ENCODE data around the gene CD2AP.

The CD2AP gene

DNA sequence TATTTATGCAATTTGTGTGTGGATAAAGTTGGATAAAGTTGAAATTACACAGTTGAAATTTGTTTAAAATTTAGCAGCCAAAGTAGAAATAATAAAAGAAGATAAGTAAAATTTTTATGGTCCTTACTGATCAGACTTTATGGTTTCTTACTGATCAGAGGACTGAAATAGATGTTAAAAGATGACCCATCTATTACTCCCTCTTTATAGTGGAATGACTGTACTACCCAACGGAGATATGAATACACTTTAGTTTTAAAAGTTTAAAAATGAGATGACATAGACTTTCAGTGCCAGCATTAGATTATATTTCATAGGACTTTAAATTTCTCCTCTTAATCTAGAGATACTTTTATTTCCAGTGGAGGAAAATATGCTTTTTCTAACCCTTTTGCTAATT, 121.9 kb downstream of the CD2AP start:
- DNase-seq (ENCODE audit: insufficient read length, low spot score), result no peak
- FAIRE-seq, result no peak
- TF ChIP-seq POU2F2 (IDR thresholded peaks at IDR 0.05; ENCODE audit: low read depth, low read length) (no peak), POLR2AphosphoS5 (IDR thresholded peaks at IDR 0.05; ENCODE audit: low read depth, low read length) (no peak), PAX5 (IDR thresholded peaks at IDR 0.05; ENCODE audit: insufficient read depth, low read length, severe bottlenecking) (no peak), POLR2A (IDR thresholded peaks at IDR 0.05; ENCODE audit: low read depth, low read length) (no peak), TAF1 (IDR thresholded peaks at IDR 0.05; ENCODE audit: low read depth, low read length) (no peak), SPI1 (IDR thresholded peaks at IDR 0.05; ENCODE audit: low read depth, low read length) (no peak)

DNA sequence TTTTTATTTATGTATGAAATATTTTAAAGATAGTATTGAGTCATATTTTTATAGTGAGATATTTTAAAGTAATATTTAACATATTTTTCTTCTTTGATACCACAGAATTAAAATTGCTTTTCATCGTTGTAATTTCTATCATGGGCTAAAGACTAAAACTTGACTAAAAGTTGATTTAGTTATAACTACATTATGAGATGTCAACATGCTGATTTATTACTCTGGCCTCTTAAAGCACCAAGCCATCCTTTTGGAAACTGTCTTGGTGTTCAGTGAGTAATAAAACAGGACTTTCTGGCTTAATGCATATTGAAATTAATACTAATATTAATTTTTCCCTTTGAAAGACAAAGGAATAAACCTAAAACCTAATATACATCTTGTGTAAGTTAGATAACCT, 125.6 kb downstream of the CD2AP start:
- FAIRE-seq, result no peak
- TF ChIP-seq POLR2A (IDR thresholded peaks at IDR 0.05; ENCODE audit: low read depth, low read length) (no peak), PAX5 (IDR thresholded peaks at IDR 0.05; ENCODE audit: insufficient read depth, low read length, severe bottlenecking) (no peak), TAF1 (IDR thresholded peaks at IDR 0.05; ENCODE audit: low read depth, low read length) (no peak), POLR2AphosphoS5 (IDR thresholded peaks at IDR 0.05; ENCODE audit: low read depth, low read length) (no peak), POU2F2 (IDR thresholded peaks at IDR 0.05; ENCODE audit: low read depth, low read length) (no peak), SPI1 (IDR thresholded peaks at IDR 0.05; ENCODE audit: low read depth, low read length) (no peak)

GRCh38 chr6:47603995-47604394, 126.4 kb downstream of the CD2AP start:
- no peak for DNase-seq (ENCODE audit: insufficient read length, low spot score)
- no peak for TF ChIP-seq POLR2A (IDR thresholded peaks at IDR 0.05; ENCODE audit: low read depth, low read length)
- TF ChIP-seq POU2F2 (IDR thresholded peaks at IDR 0.05; ENCODE audit: low read depth, low read length), result no peak
- no peak for TF ChIP-seq SPI1 (IDR thresholded peaks at IDR 0.05; ENCODE audit: low read depth, low read length)
- TF ChIP-seq POLR2AphosphoS5 (IDR thresholded peaks at IDR 0.05; ENCODE audit: low read depth, low read length), result no peak
- TF ChIP-seq PAX5 (IDR thresholded peaks at IDR 0.05; ENCODE audit: insufficient read depth, low read length, severe bottlenecking), result no peak
- TF ChIP-seq TAF1 (IDR thresholded peaks at IDR 0.05; ENCODE audit: low read depth, low read length), result no peak
- no peak for FAIRE-seq

More for the DNA sequence above, 125.6 kb downstream of the CD2AP start:
- no peak for DNase-seq (ENCODE audit: insufficient read length, low spot score)

DNA sequence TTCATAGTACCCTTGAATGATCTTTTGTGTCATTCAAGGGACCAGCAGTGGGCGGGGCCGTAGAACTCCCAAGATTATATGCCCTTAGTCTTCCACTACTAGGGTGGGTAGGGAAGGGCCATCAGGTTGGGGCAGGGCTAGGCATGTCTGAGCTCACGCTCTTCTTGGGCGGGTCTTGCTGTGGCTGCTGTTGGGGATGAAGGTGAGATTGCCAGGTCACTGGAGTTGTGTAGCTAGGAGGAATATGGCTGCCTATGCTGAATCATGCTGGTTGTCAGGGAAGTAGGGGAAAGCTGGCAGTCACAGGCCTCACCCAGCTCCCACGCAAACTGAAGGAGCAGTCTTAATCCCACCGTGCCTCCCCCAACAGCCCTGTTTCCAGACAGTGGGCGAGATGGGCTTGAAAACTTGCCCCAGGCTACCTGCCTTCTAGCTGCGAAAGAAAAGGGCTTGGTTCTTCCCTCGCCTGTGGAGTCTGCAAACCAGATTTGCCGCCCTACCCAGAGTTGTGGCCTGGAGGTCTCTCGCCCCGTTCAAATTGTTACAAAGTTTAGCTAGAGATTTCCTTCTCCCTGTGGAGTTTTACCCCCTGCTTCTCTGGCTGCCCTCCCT, 144.4 kb downstream of the CD2AP start:
- FAIRE-seq (no peak), DNase-seq (ENCODE audit: insufficient read length, low spot score) (no peak)
- TF ChIP-seq TAF1 (IDR thresholded peaks at IDR 0.05; ENCODE audit: low read depth, low read length), result no peak
- TF ChIP-seq SPI1 (IDR thresholded peaks at IDR 0.05; ENCODE audit: low read depth, low read length), result no peak

- DNase-seq (ENCODE audit: insufficient read length, low spot score) (no peak), FAIRE-seq (no peak)
- TF ChIP-seq POLR2A (IDR thresholded peaks at IDR 0.05; ENCODE audit: low read depth, low read length) (no peak), SPI1 (IDR thresholded peaks at IDR 0.05; ENCODE audit: low read depth, low read length) (no peak), POLR2AphosphoS5 (IDR thresholded peaks at IDR 0.05; ENCODE audit: low read depth, low read length) (no peak), TAF1 (IDR thresholded peaks at IDR 0.05; ENCODE audit: low read depth, low read length) (no peak), POU2F2 (IDR thresholded peaks at IDR 0.05; ENCODE audit: low read depth, low read length) (no peak), PAX5 (IDR thresholded peaks at IDR 0.05; ENCODE audit: insufficient read depth, low read length, severe bottlenecking) (no peak)
Measured at GRCh38 chr6:47626782-47627181, 149.2 kb downstream of the CD2AP start.

- no peak for TF ChIP-seq POLR2AphosphoS5 (IDR thresholded peaks at IDR 0.05; ENCODE audit: low read depth, low read length)
- TF ChIP-seq SPI1 (IDR thresholded peaks at IDR 0.05; ENCODE audit: low read depth, low read length), result no peak
- TF ChIP-seq TAF1 (IDR thresholded peaks at IDR 0.05; ENCODE audit: low read depth, low read length), result no peak
- no peak for TF ChIP-seq POU2F2 (IDR thresholded peaks at IDR 0.05; ENCODE audit: low read depth, low read length)
- TF ChIP-seq POLR2A (IDR thresholded peaks at IDR 0.05; ENCODE audit: low read depth, low read length), result no peak
- TF ChIP-seq PAX5 (IDR thresholded peaks at IDR 0.05; ENCODE audit: insufficient read depth, low read length, severe bottlenecking), result no peak
- FAIRE-seq, result no peak
- no peak for DNase-seq (ENCODE audit: insufficient read length, low spot score)
Measured at GRCh38 chr6:47628448-47629272, 151.1 kb downstream of the CD2AP start.

- DNase-seq (ENCODE audit: insufficient read length, low spot score), result no peak
- TF ChIP-seq POU2F2 (IDR thresholded peaks at IDR 0.05; ENCODE audit: low read depth, low read length) (no peak), PAX5 (IDR thresholded peaks at IDR 0.05; ENCODE audit: insufficient read depth, low read length, severe bottlenecking) (no peak), SPI1 (IDR thresholded peaks at IDR 0.05; ENCODE audit: low read depth, low read length) (no peak), POLR2AphosphoS5 (IDR thresholded peaks at IDR 0.05; ENCODE audit: low read depth, low read length) (no peak; the same call in 1 of the 2 replicates), TAF1 (IDR thresholded peaks at IDR 0.05; ENCODE audit: low read depth, low read length) (no peak), POLR2A (IDR thresholded peaks at IDR 0.05; ENCODE audit: low read depth, low read length) (no peak)
- FAIRE-seq, result peak; percentile 5
Measured at GRCh38 chr6:47629954-47630353, 152.4 kb downstream of the CD2AP start.

DNA sequence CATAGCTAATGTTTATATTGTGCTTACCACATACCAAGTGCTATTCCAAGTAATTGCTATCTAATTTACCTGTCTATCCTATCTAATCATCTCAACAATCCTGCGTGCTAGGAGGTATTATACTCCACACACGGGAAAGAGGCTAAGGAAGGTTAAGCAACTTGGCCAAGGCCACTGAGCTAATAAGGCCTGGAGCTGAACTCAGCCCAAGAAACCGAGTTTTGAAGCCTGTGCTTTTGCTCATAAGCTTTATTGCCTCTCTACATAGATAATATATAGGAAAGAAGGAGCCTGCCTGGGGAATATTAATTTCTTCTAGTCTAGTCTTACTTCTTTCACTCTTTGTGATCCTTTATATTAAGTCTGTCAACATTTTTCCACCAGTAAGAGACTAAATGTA, 153.0 kb downstream of the CD2AP start:
- DNase-seq (ENCODE audit: insufficient read length, low spot score) (no peak), FAIRE-seq (peak; percentile 50)
- TF ChIP-seq POU2F2 (IDR thresholded peaks at IDR 0.05; ENCODE audit: low read depth, low read length) (no peak), PAX5 (IDR thresholded peaks at IDR 0.05; ENCODE audit: insufficient read depth, low read length, severe bottlenecking) (no peak), TAF1 (IDR thresholded peaks at IDR 0.05; ENCODE audit: low read depth, low read length) (no peak), POLR2AphosphoS5 (IDR thresholded peaks at IDR 0.05; ENCODE audit: low read depth, low read length) (no peak), SPI1 (IDR thresholded peaks at IDR 0.05; ENCODE audit: low read depth, low read length) (no peak), POLR2A (IDR thresholded peaks at IDR 0.05; ENCODE audit: low read depth, low read length) (no peak)

- peak; percentile 17 for DNase-seq (ENCODE audit: insufficient read length, low spot score)
- no peak for TF ChIP-seq SPI1 (IDR thresholded peaks at IDR 0.05; ENCODE audit: low read depth, low read length)
- peak; percentile 72 for FAIRE-seq
Measured at GRCh38 chr6:47631269-47631772, 153.7 kb downstream of the CD2AP start.

All from GM12891 (cell line).